HG02763 (cell line): ENCODE results near the gene PRLH.
"Not testable (repeated sequence)": the region's sequence is repeated elsewhere in the genome, so short reads cannot be mapped to it uniquely, and the experiment has no call there.

Experiments
- ATAC-seq: cut with Tn5 transposase; IDR thresholded peaks from one replicate; pipeline ENCODE4 v1.9.1; 2021; ENCODE audit warnings: mild to moderate bottlenecking, moderate library complexity; ENCODE audit not compliant: unreplicated experiment

PRLH gene

GRCh38 chr2:237598468-237599208 is 32.3 kb downstream of the PRLH start:
- no peak for ATAC-seq

- no peak for ATAC-seq
These were observed 33.2 kb downstream of the PRLH start for GRCh38 chr2:237599465-237600110.

GRCh38 chr2:237600205-237600846 is 34.0 kb downstream of the PRLH start:
- ATAC-seq: no peak

- ATAC-seq: no peak
These were observed 35.2 kb downstream of the PRLH start for GRCh38 chr2:237601453-237602116.

GRCh38 chr2:237602409-237602808 is 36.0 kb downstream of the PRLH start:
- ATAC-seq: no peak

GRCh38 chr2:237603049-237603717 is 36.8 kb downstream of the PRLH start:
- no peak for ATAC-seq

- ATAC-seq: no peak
These were observed 37.5 kb downstream of the PRLH start for GRCh38 chr2:237603718-237604362.

GRCh38 chr2:237604391-237604790 is 38.0 kb downstream of the PRLH start:
- ATAC-seq: no peak

GRCh38 chr2:237604960-237605359 is 38.6 kb downstream of the PRLH start:
- ATAC-seq: no peak

GRCh38 chr2:237606522-237606921 is 40.1 kb downstream of the PRLH start:
- not testable (repeated sequence) for ATAC-seq

GRCh38 chr2:237612527-237613357 is 46.4 kb downstream of the PRLH start:
- no peak for ATAC-seq

GRCh38 chr2:237613679-237614078 is 47.3 kb downstream of the PRLH start:
- no peak for ATAC-seq

GRCh38 chr2:237614151-237614720 is 47.9 kb downstream of the PRLH start:
- no peak for ATAC-seq

GRCh38 chr2:237615631-237616249 is 49.4 kb downstream of the PRLH start:
- no peak for ATAC-seq

GRCh38 chr2:237616373-237616733 is 50.0 kb downstream of the PRLH start:
- ATAC-seq: no peak
